GM12878 (cell line): Measurements from ENCODE around the gene ANO7. TPM values are rescaled to one million over a fixed set of nuclear protein-coding genes. Genes with fewer than 3 reads are reported as not detected.

ENCODE experiments used
- ATAC-seq: fragments of 200-7000 bp; cut with Tn5 transposase; 3 replicates; pipeline ENCODE4 v1.9.1; 2020; ENCODE audit warnings: mild to moderate bottlenecking, moderate library complexity
- BruUV-seq: library from RNA; stranded (reverse); fragments of 400-500 nt; replicated peaks from 2 replicates; lab custom pipeline; 2021; lab: Mats Ljungman, UMichigan
- CTCF ChIA-PET: fragments of 300-600 bp; sonication (Branson Sonifier 250); formaldehyde crosslinking; extraction: SDS; loops from one replicate; lab custom pipeline; 2021; ENCODE audit warnings: inconsistent platforms; lab: Yijun Ruan, JAX
- POLR2A ChIA-PET: fragments of 350-600 bp; formaldehyde crosslinking; extraction: SDS; loops from one replicate; lab custom pipeline; 2021; ENCODE audit warnings: inconsistent platforms; lab: Charles Lee
- RAD21 ChIA-PET: fragments of 300-600 bp; sonication (Branson Sonifier 250); formaldehyde crosslinking; loops from one replicate; lab custom pipeline; 2023; ENCODE audit warnings: antibody characterized with exemption; ENCODE audit not compliant: unreplicated experiment; lab: Charles Lee
- SMC1A ChIA-PET: fragments of 300-600 bp; sonication (Branson Sonifier 250); formaldehyde crosslinking; loops from one replicate; lab custom pipeline; 2023; ENCODE audit not compliant: unreplicated experiment, uncharacterized antibody; lab: Charles Lee
- DNase-seq: peaks from one replicate; pipeline ENCODE4 v3.0.0-alpha.2; 2011; ENCODE audit warnings: low read depth, low spot score
- FAIRE-seq: peaks from 3 replicates; lab custom pipeline; 2011; peaks lifted over from hg19 to GRCh38; lab: Jason Lieb, UNC
- H2AFZ ChIP-seq: 2 replicates; pipeline ENCODE4 v1.6.0; 2011; ENCODE audit warnings: low read depth, low read length, control low read depth; ENCODE audit not compliant: control insufficient read depth
- H3K27ac ChIP-seq: 2 replicates; pipeline ENCODE4 v1.5.1; 2011; ENCODE audit warnings: control low read depth; ENCODE audit not compliant: control insufficient read depth, insufficient read depth
- H3K27me3 ChIP-seq, 2 experiments: replicated peaks in 1 of 2; 2 replicates each; pipeline versions ENCODE4 v1.6.0 to v1.6.1; 2011; ENCODE audit warnings: low read length in 1 of 2; ENCODE audit not compliant: control insufficient read depth in 2 of 2, insufficient read depth in 2 of 2
- H3K36me3 ChIP-seq, 2 experiments: 2 replicates each; pipeline ENCODE4 v1.5.1; 2011; ENCODE audit warnings: low read length in 1 of 2; ENCODE audit not compliant: control insufficient read depth in 2 of 2, insufficient read depth in 2 of 2
- H3K4me1 ChIP-seq: 2 replicates; pipeline ENCODE4 v1.6.1; 2011; ENCODE audit warnings: mild to moderate bottlenecking, low read length, moderate library complexity, mixed read lengths; ENCODE audit not compliant: control insufficient read depth, insufficient read depth
- H3K4me2 ChIP-seq: 2 replicates; pipeline ENCODE4 v1.6.0; 2011; ENCODE audit warnings: control low read depth; ENCODE audit not compliant: control insufficient read depth, insufficient read depth
- H3K4me3 ChIP-seq: fragments of 200-600 bp; sonication (generic); 2 replicates; pipeline ENCODE4 v1.5.1; 2016
- H3K79me2 ChIP-seq: 2 replicates; pipeline ENCODE4 v1.6.0; 2011; ENCODE audit warnings: low read length; ENCODE audit not compliant: control insufficient read depth, insufficient read depth
- H3K9ac ChIP-seq: 2 replicates; pipeline ENCODE4 v1.8.0; 2011; ENCODE audit warnings: low read length, control low read depth, mixed read lengths; ENCODE audit not compliant: control insufficient read depth, insufficient read depth
- H3K9me3 ChIP-seq: replicated peaks from 3 replicates; pipeline ENCODE4 v1.5.1; 2011; ENCODE audit warnings: mild to moderate bottlenecking, low read length; ENCODE audit not compliant: control insufficient read depth, insufficient read depth
- H4K20me1 ChIP-seq: 2 replicates; pipeline ENCODE4 v1.6.0; 2011; ENCODE audit not compliant: control insufficient read depth, insufficient read depth
- BACH1 ChIP-seq: fragments of 450-650 bp; IDR thresholded peaks from 2 replicates; pipeline ENCODE4 v1.6.1; 2017; ENCODE audit warnings: mild to moderate bottlenecking, borderline replicate concordance
- REST ChIP-seq: IDR thresholded peaks from 2 replicates; pipeline ENCODE4 v1.6.1; 2012; ENCODE audit warnings: mild to moderate bottlenecking, low read depth, low read length
- SPI1 ChIP-seq: IDR thresholded peaks from 2 replicates; pipeline ENCODE4 v1.6.1; 2011; ENCODE audit warnings: low read depth, mild to moderate bottlenecking, low read length, moderate library complexity, borderline replicate concordance; ENCODE audit not compliant: insufficient read depth
- ZNF622 ChIP-seq: fragments of 450-650 bp; IDR thresholded peaks from 2 replicates; pipeline ENCODE4 v1.6.1; 2017; ENCODE audit warnings: mild to moderate bottlenecking, inconsistent platforms
- WGBS: methylation state at CpG from one replicate; pipeline ENCODE4 v1.1.6; 2016; ENCODE audit warnings: low lambda C conversion rate; ENCODE audit not compliant: insufficient replicate concordance, insufficient coverage; ENCODE audit errors: missing lambda C conversion rate; 5-methylcytosine and 5-hydroxymethylcytosine counted together
- in situ Hi-C: fragments of 300-500 bp; cut with MboI; formaldehyde crosslinking; loops from 9 replicates; pipeline ENCODE4 v1.14.3; 2018; ENCODE audit warnings: mixed read lengths
- intact Hi-C: fragments of 100-400 bp; cut with micrococcal nuclease; formaldehyde crosslinking; loops from one replicate; pipeline ENCODE4 v1.14.2; 2022; ENCODE audit not compliant: unreplicated experiment
- polyA plus RNA-seq, 11 experiments: library from polyadenylated mRNA; depleted of rRNA in 4 of 11; unstranded in 6 of 11; stranded (reverse) in 5 of 11; fragments of >200 nt; fragmentation: Nextera tagmentation in 4 of 11; fragmentation: Illumina TruSeq in 1 of 11; extraction: Ambion mirVana in 4 of 11; extraction: Trizol in 1 of 11; gene quantifications; 1 replicate in 1 of 11; 2 replicates in 10 of 11; pipeline versions ENCODE4 v1.2.1 to v1.2.3, GENCODE V29; 2011 to 2016; ENCODE audit warnings: inconsistent platforms in 2 of 11, missing spikeins in 2 of 11, low read depth in 1 of 11
- total RNA-seq, 4 experiments: library from RNA; depleted of rRNA in 3 of 4; stranded (reverse); fragments of >200 nt in 3 of 4; fragmentation: Illumina TruSeq in 1 of 4; extraction: Trizol in 1 of 4; gene quantifications; 2 replicates each; pipeline versions ENCODE4 v1.2.1 to v1.2.3, GENCODE V29; 2013 to 2021

ANO7 gene
- total and polyA plus RNA-seq, 10 of the 15 experiments (the other 5 are each of a cell fraction or from before 2014, with no cell fraction given), result 0.08 to 1.4 (median 0.44) TPM

- CTCF ChIA-PET, result interaction anchor here (1.0 to 1.4 kb wide), 2 partner anchors 79 to 167 kb away, joined by 3 to 4 read pairs; no protein-coding TSS in a partner anchor
Measured at GRCh38 chr2:241156971-241157441, 31.5 kb upstream of the ANO7 start.

More at GRCh38 chr2:241156971-241157441, 31.5 kb upstream of the ANO7 start:
- 87% methylated on average over 5 of the region's 5 CpGs for WGBS
- RAD21 ChIA-PET, result no interaction called here
- ATAC-seq (no peak), FAIRE-seq (no peak), DNase-seq (no peak)
- in situ Hi-C loops (no loop called here), intact Hi-C loops (no loop called here)
- Histone ChIP-seq H4K20me1 (no peaks in the 10 kb centered on the region), H2AFZ (no peak overlapping the region), H3K27ac (no peak overlapping the region), H3K9me3 (no peaks in the 10 kb centered on the region), H3K4me2 (no peak overlapping the region), H3K79me2 (peaks cover 3% of the 10 kb centered on the region), H3K36me3 (peaks cover 8 to 37% of the 10 kb centered on the region in 2 experiments; a peak in 3 of 4 replicates), H3K4me3 (no peak overlapping the region), H3K4me1 (peaks cover 3% of the 10 kb centered on the region; the same call in 1 of the 2 replicates), H3K27me3 (no peaks in the 10 kb centered on the region), H3K9ac (no peak overlapping the region)
- POLR2A ChIA-PET, result interaction anchor here (0.6 kb wide), 1 partner anchor 937 kb away, joined by 3 read pairs; no protein-coding TSS in a partner anchor
- TF ChIP-seq ZNF622, result no peak
- TF ChIP-seq REST, result no peak
- TF ChIP-seq SPI1, result peak; percentile 69; the same call in 1 of the 2 replicates
- no peak for TF ChIP-seq BACH1
- no TSS peak for BruUV-seq
- SMC1A ChIA-PET, result interaction anchor here (0.6 to 1.2 kb wide), 2 partner anchors 19 to 37 kb away, joined by 4 to 5 read pairs; no protein-coding TSS in a partner anchor
